ENCODE data around the gene METTL8.

DNA sequence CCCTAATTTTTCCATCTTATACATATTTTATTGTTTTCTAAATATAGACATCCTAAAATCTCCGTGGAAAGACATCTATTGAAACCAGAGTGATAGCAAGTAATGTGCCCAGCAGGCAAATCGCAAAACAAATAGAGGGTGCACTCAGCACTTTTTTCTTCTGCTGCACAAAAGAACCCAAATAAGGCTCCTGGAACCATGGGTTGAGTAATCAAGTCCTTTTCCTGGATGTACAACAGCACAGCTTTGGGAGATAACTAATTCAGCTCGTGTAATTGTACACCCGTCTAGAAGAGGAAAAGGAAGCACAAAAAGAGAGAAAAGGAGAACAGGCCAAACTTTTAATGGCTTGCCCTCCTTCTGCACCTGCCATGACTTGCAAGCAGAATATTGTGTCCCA is 146.2 kb downstream of the METTL8 start:
- TF ChIP-seq SUZ12 (IDR thresholded peaks at IDR 0.05; ENCODE audit: extremely low read depth, insufficient read depth, insufficient read length): no peak
- no peak for TF ChIP-seq YY1 (IDR thresholded peaks at IDR 0.05; ENCODE audit: insufficient read depth, insufficient read length)

Data from NT2/D1 (cell line).